Heart right ventricle (tissue), 16 donors: Measurements from ENCODE around the gene MTA1. TPM values are rescaled to one million over a fixed set of nuclear protein-coding genes. Genes with fewer than 3 reads are reported as not detected.

Source experiments
- ATAC-seq, 8 donors: fragments of 200-7000 bp; cut with Tn5 transposase; one replicate each; pipeline ENCODE4 v1.9.1; 2020; ENCODE audit warnings: mild to moderate bottlenecking in 8 of 8, moderate library complexity in 8 of 8, moderate number of reproducible peaks in 1 of 8
- DNase-seq, 2 donors: peaks; one replicate each; pipeline ENCODE4 v3.0.0-alpha.2; 2020
- H3K27ac ChIP-seq, 10 donors: fragments of 200-600 bp; sonication (generic) in 2 of 10; one replicate each; pipeline versions ENCODE4 v1.5.0 to v1.8.0; 2020 to 2022; ENCODE audit warnings: mild to moderate bottlenecking in 3 of 10
- H3K27me3 ChIP-seq, 7 donors: fragments of 200-600 bp; one replicate each; pipeline ENCODE4 v1.8.0; 2021 to 2022; ENCODE audit warnings: mild to moderate bottlenecking in 2 of 7
- H3K36me3 ChIP-seq, 9 donors: fragments of 200-600 bp; sonication (generic) in 1 of 9; one replicate each; pipeline versions ENCODE4 v1.5.0 to v1.8.0; 2020 to 2022; ENCODE audit warnings: mild to moderate bottlenecking in 2 of 9
- H3K4me1 ChIP-seq, 9 donors: fragments of 200-600 bp; sonication (generic) in 1 of 9; one replicate each; pipeline versions ENCODE4 v1.5.0 to v1.8.0; 2020 to 2022; ENCODE audit warnings: mild to moderate bottlenecking in 4 of 9
- H3K4me3 ChIP-seq, 10 donors: fragments of 200-600 bp; sonication (generic) in 2 of 10; one replicate each; pipeline versions ENCODE4 v1.5.0 to v1.8.0; 2020 to 2022; ENCODE audit warnings: mild to moderate bottlenecking in 7 of 10, moderate library complexity in 2 of 10
- H3K9me3 ChIP-seq, 11 donors: fragments of 200-600 bp in 10 of 11; sonication (generic) in 2 of 11; one replicate each; pipeline versions ENCODE4 v1.5.0 to v1.8.0; 2013 to 2022; ENCODE audit warnings: mild to moderate bottlenecking in 2 of 11, control low read depth in 1 of 11, moderate library complexity in 1 of 11
- CTCF ChIP-seq, 9 donors: fragments of 200-600 bp; sonication (generic) in 2 of 9; IDR thresholded peaks; one replicate each; pipeline versions ENCODE4 v1.5.0 to v1.8.0; 2021 to 2022; ENCODE audit warnings: antibody characterized with exemption in 9 of 9, mild to moderate bottlenecking in 5 of 9, moderate library complexity in 1 of 9
- WGBS, 2 donors: extraction: QIAGEN DNeasy Blood & Tissue Kit; methylation state at CpG; one replicate each; pipeline ENCODE4 v1.1.7; 2013; ENCODE audit warnings: inconsistent platforms in 1 of 2; 5-methylcytosine and 5-hydroxymethylcytosine counted together
- intact Hi-C, 10 donors: fragments of 100-400 bp; cut with DNase I; formaldehyde crosslinking; loops; one replicate each; pipeline versions ENCODE4 v1.11.1 to v1.14.2; 2022
- polyA plus RNA-seq, 2 donors: library from polyadenylated mRNA; stranded (reverse); fragments of 200-250 nt; gene quantifications; one replicate each; pipeline ENCODE4 v1.2.3, GENCODE V29; 2013
- total RNA-seq, 10 donors: library from RNA; stranded (reverse); fragmentation: NEBNext Ultra II Directional in 3 of 10; extraction: Animal tissue kit (Norgen Biotek cat#: 25700) in 3 of 10; gene quantifications; one replicate each; pipeline versions ENCODE4 v1.2.1 to v1.2.4, GENCODE V29; 2021 to 2023
- donor health status: Arrhythmogenic right ventricular cardiomyopathy.
- donor health status: ischemic (EF 13 %, LVEDD 7.1; RV severe dilation, severe dysfunction).
- donor health status: healthy with polysubstance abuse.
- donor health status: DM: no; HTN: yes; CAD: no.
- donor health status: DM: no; HTN: no; CAD: no.
- donor health status: ischemic (EF 25% LVEDD 6.9; RV normal size, moderate dysfunction).
- donor health status: ischemic (EF 25% LVEDD 5.7; RV mildly dilated, moderate dysfunction).
- donor health status: healthy.
- donor health status: DM: yes; HTN: yes; CAD: no.
- donor health status: Ischemic cardiomyopathy.
- donor health status: ischemic (EF 35%, LVEDD 5.7; RV mildly dilated, moderate dysfunction).
- donor health status: nonischemic (EF 11% LVEDD 7.7; RV severe dilation, severe dysfunction).
- donor health status: DM: yes; HTN: yes; CAD: no.
- donor health status: PGD.
- donor health status: ischemic (EF 29% LVEDD 5.4; RV normal size, mild dysfunction).
- donor health status: nonischemic (EF 23%, LVEDD 6.1; RV moderate dilation, normal function).

MTA1 gene
- total and polyA plus RNA-seq, 12 donors: 94.4 to 250 (median 133) TPM

DNA sequence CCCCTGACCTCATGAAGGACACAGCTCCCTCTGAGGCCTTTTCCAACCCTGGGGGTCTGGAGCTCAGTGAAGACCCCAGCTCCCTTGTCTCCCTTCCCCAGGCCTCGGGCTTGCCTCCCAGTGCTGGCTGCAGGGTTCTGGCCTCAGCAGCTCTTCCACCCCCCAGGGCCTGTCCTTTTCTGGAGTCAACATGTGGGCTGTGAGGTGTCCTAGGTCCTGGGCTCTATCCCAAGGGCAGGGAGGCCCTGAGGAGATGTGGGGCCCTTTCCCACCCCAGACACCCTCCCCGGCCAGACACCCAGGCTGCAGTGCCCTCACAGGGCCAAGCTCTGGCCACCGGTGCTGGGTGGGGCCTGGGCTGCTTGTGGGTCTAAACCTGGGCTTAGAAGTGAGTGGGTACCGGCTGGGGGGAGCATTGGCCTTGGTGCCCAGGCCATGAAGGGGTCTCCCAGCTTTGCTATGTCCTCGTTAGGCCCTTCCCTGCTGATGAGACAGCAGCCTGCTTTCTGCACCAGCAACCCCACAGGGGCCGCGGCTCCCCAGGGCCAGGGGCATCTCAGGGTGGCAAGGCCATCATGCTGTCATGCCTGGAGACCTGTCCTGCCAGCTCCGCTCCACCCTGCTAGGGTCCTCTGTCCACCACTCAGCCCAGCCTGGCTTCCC lies 52.3 kb downstream of the MTA1 start:
- Histone ChIP-seq H3K9me3 (no peaks in the 10 kb centered on the region), H3K4me3 (no peak overlapping the region), H3K4me1 (peaks cover 58 to 85% (median 77%) of the 10 kb centered on the region in 9 donors), H3K27ac (peak overlapping the region; percentile 80 to 100 (median 100)), H3K36me3 (peaks cover 0 to 24% (median 0%) of the 10 kb centered on the region in 9 donors), H3K27me3 (peaks cover 0 to 35% (median 0%) of the 10 kb centered on the region in 7 donors)
- TF ChIP-seq CTCF (IDR thresholded peaks at IDR 0.05): no peak
- intact Hi-C loops: loop anchor here in 1 of 10 donors (2.0 kb wide), 1 partner anchor 19 kb away; the partner anchor contains the start of gene TEDC1
- ATAC-seq: peak in 6 of 8 donors; percentile 1 to 23 (median 4)
- 39 to 56% methylated on average over 8 of the region's 8 CpGs for WGBS, 2 donors
- peak; percentile 51 to 68 for DNase-seq

GRCh38 chr14:105472486-105472991 lies 52.9 kb downstream of the MTA1 start:
- Histone ChIP-seq H3K4me3 (peak overlapping the region in 3 of 10 donors; percentile 49 to 68 (median 58)), H3K4me1 (peaks cover 52 to 83% (median 77%) of the 10 kb centered on the region in 9 donors), H3K9me3 (no peaks in the 10 kb centered on the region), H3K27me3 (peaks cover 0 to 35% (median 0%) of the 10 kb centered on the region in 7 donors), H3K36me3 (peaks cover 0 to 18% (median 0%) of the 10 kb centered on the region in 9 donors), H3K27ac (peak overlapping the region; percentile 80 to 100 (median 100))
- WGBS, 2 donors: 42 to 52% methylated on average over 12 of the region's 12 CpGs
- TF ChIP-seq CTCF (IDR thresholded peaks at IDR 0.05): peak in 6 of 9 donors; percentile 10 to 48 (median 34)
- ATAC-seq (peak; percentile 2 to 48 (median 24)), DNase-seq (peak; percentile 82 to 84)
- intact Hi-C loops: no loop called here

GRCh38 chr14:105473033-105473676 lies 53.5 kb downstream of the MTA1 start:
- DNase-seq (peak; percentile 45 to 57), ATAC-seq (no peak)
- intact Hi-C loops: no loop called here
- Histone ChIP-seq H3K27ac (peak overlapping the region; percentile 80 to 100 (median 100)), H3K9me3 (no peaks in the 10 kb centered on the region), H3K36me3 (peaks cover 0 to 15% (median 0%) of the 10 kb centered on the region in 9 donors), H3K27me3 (peaks cover 0 to 40% (median 0%) of the 10 kb centered on the region in 7 donors), H3K4me1 (peaks cover 47 to 81% (median 76%) of the 10 kb centered on the region in 9 donors), H3K4me3 (peak overlapping the region; percentile 49 to 100 (median 66))
- 20 to 24% methylated on average over 7 of the region's 7 CpGs for WGBS, 2 donors
- no peak for TF ChIP-seq CTCF (IDR thresholded peaks at IDR 0.05)
